IMR-90 (cell line): Measurements from ENCODE around the gene KRT74. TPM values are rescaled to one million over a fixed set of nuclear protein-coding genes. Genes with fewer than 3 reads are reported as not detected.

Experiments used
- ATAC-seq: fragments of 200-7000 bp; cut with Tn5 transposase; 2 replicates; pipeline ENCODE4 v1.9.1; 2020; ENCODE audit warnings: low read depth, mild to moderate bottlenecking, moderate library complexity
- BruUV-seq: library from RNA; stranded (reverse); fragments of 400-500 nt; replicated peaks from 2 replicates; lab custom pipeline; 2021; lab: Mats Ljungman, UMichigan
- CTCF ChIA-PET: fragments of 300-600 bp; formaldehyde crosslinking; extraction: SDS; loops from one replicate; lab custom pipeline; 2021; ENCODE audit warnings: antibody characterized with exemption; lab: Yijun Ruan, JAX
- POLR2A ChIA-PET: fragments of 300-600 bp; sonication (Branson Sonifier 250); formaldehyde crosslinking; loops from one replicate; lab custom pipeline; 2022; ENCODE audit warnings: antibody characterized with exemption; ENCODE audit not compliant: unreplicated experiment; lab: Charles Lee
- DNase-seq: peaks from one replicate; pipeline ENCODE4 v3.0.0; 2013
- H2AFZ ChIP-seq: replicated peaks from 2 replicates; pipeline ENCODE3; 2013; ENCODE audit warnings: low read length, mild to moderate bottlenecking; ENCODE audit not compliant: poor library complexity
- H2AK5ac ChIP-seq: 2 replicates; pipeline ENCODE4 v1.6.1; 2013; ENCODE audit warnings: low read depth, low read length, inconsistent platforms
- H2AK9ac ChIP-seq: replicated peaks from 2 replicates; pipeline ENCODE3; 2013; ENCODE audit warnings: mild to moderate bottlenecking, low read depth, low read length, moderate library complexity; ENCODE audit not compliant: poor library complexity
- H2BK120ac ChIP-seq: 2 replicates; pipeline ENCODE4 v1.6.1; 2013; ENCODE audit warnings: low read depth, low read length, inconsistent platforms
- H2BK15ac ChIP-seq: 3 replicates; pipeline ENCODE4 v1.6.1; 2013; ENCODE audit warnings: low read depth, low read length, inconsistent platforms
- H2BK20ac ChIP-seq: 2 replicates; pipeline ENCODE4 v1.6.1; 2013; ENCODE audit warnings: low read depth, mild to moderate bottlenecking, inconsistent platforms, low read length, moderate library complexity
- H2BK5ac ChIP-seq: 2 replicates; pipeline ENCODE4 v1.6.1; 2013; ENCODE audit warnings: mild to moderate bottlenecking, low read depth, low read length, inconsistent platforms; ENCODE audit not compliant: poor library complexity, severe bottlenecking
- H3K14ac ChIP-seq: replicated peaks from 2 replicates; pipeline ENCODE4 v1.6.1; 2013; ENCODE audit warnings: low read depth, low read length, inconsistent platforms
- H3K18ac ChIP-seq: 2 replicates; pipeline ENCODE4 v1.6.1; 2013; ENCODE audit warnings: low read depth, low read length, control low read depth
- H3K23ac ChIP-seq: 2 replicates; pipeline ENCODE4 v1.6.1; 2013; ENCODE audit warnings: low read depth, low read length, inconsistent platforms
- H3K27ac ChIP-seq: 2 replicates; pipeline ENCODE4 v1.5.1; 2013; ENCODE audit warnings: mild to moderate bottlenecking, control low read depth, low read length; ENCODE audit not compliant: insufficient read depth
- H3K27me3 ChIP-seq: 2 replicates; pipeline ENCODE4 v1.6.1; 2013; ENCODE audit warnings: low read length; ENCODE audit not compliant: control insufficient read depth, insufficient read depth
- H3K36me3 ChIP-seq: 2 replicates; pipeline ENCODE4 v1.6.1; 2013; ENCODE audit warnings: low read length, mixed read lengths; ENCODE audit not compliant: control insufficient read depth, insufficient read depth
- H3K4ac ChIP-seq: 2 replicates; pipeline ENCODE4 v1.6.1; 2013; ENCODE audit warnings: low read depth, low read length, inconsistent platforms
- H3K4me1 ChIP-seq: 2 replicates; pipeline ENCODE4 v1.6.1; 2013; ENCODE audit warnings: low read length, mixed read lengths; ENCODE audit not compliant: control insufficient read depth, insufficient read depth
- H3K4me2 ChIP-seq: 2 replicates; pipeline ENCODE4 v1.6.1; 2013; ENCODE audit warnings: low read depth, mild to moderate bottlenecking, control low read depth, low read length, moderate library complexity
- H3K4me3 ChIP-seq: 2 replicates; pipeline ENCODE4 v1.5.1; 2013; ENCODE audit warnings: low read depth, mild to moderate bottlenecking, control low read depth, low read length, moderate library complexity; ENCODE audit not compliant: insufficient read depth
- H3K56ac ChIP-seq: 2 replicates; pipeline ENCODE4 v1.6.1; 2013; ENCODE audit warnings: low read length, inconsistent platforms; ENCODE audit not compliant: insufficient read depth; ENCODE audit errors: extremely low read depth
- H3K79me1 ChIP-seq, 2 experiments: 2 replicates each; pipeline ENCODE4 v1.6.1; 2013; ENCODE audit warnings: low read length in 2 of 2, inconsistent platforms in 1 of 2, low read depth in 1 of 2
- H3K9ac ChIP-seq: 2 replicates; pipeline ENCODE4 v1.6.1; 2013; ENCODE audit warnings: low read depth, low read length, control low read depth
- H3K9me1 ChIP-seq: 2 replicates; pipeline ENCODE4 v1.6.1; 2013; ENCODE audit warnings: low read length, inconsistent platforms; ENCODE audit not compliant: insufficient read depth
- H3K9me3 ChIP-seq: 2 replicates; pipeline ENCODE4 v1.6.1; 2013; ENCODE audit warnings: low read length; ENCODE audit not compliant: control insufficient read depth, insufficient read depth
- H4K20me1 ChIP-seq: 2 replicates; pipeline ENCODE4 v1.6.1; 2013; ENCODE audit warnings: low read length, inconsistent platforms; ENCODE audit not compliant: insufficient read depth
- H4K5ac ChIP-seq: 2 replicates; pipeline ENCODE4 v1.6.1; 2013; ENCODE audit warnings: mild to moderate bottlenecking, low read depth, low read length, control low read depth
- H4K8ac ChIP-seq, 2 experiments: 2 replicates each; pipeline ENCODE4 v1.6.1; 2013; ENCODE audit warnings: low read depth in 2 of 2, low read length in 2 of 2, control low read depth in 1 of 2, inconsistent platforms in 1 of 2
- H4K91ac ChIP-seq: 2 replicates; pipeline ENCODE4 v1.6.1; 2013; ENCODE audit warnings: low read depth, low read length, inconsistent platforms; ENCODE audit not compliant: insufficient read depth
- BHLHE40 ChIP-seq: fragments of 150-350 bp; IDR thresholded peaks from 2 replicates; pipeline ENCODE4 v1.6.1; 2016; ENCODE audit warnings: mild to moderate bottlenecking, low read depth, low read length
- MAZ ChIP-seq: IDR thresholded peaks from 2 replicates; pipeline ENCODE4 v1.6.1; 2012; ENCODE audit warnings: low read depth, mild to moderate bottlenecking, low read length, improper control_type of control experiment, moderate library complexity, borderline replicate concordance
- RAD21 ChIP-seq: IDR thresholded peaks from 2 replicates; pipeline ENCODE4 v1.6.1; 2012; ENCODE audit warnings: low read length, improper control_type of control experiment
- RCOR1 ChIP-seq: IDR thresholded peaks from 2 replicates; pipeline ENCODE4 v1.6.1; 2012; ENCODE audit warnings: mild to moderate bottlenecking, low read length, improper control_type of control experiment; ENCODE audit not compliant: insufficient replicate concordance
- RFX5 ChIP-seq: IDR thresholded peaks from 2 replicates; pipeline ENCODE4 v1.8.0; 2012; ENCODE audit warnings: low read depth, mild to moderate bottlenecking, low read length, moderate library complexity
- WGBS, 2 experiments: methylation state at CpG; one replicate each; pipeline versions ENCODE4 v1.1.5 to v1.1.7; 2013; ENCODE audit warnings: missing lambda C conversion rate in 2 of 2; ENCODE audit not compliant: insufficient read length in 1 of 2; ENCODE audit errors: extremely low coverage in 2 of 2; 5-methylcytosine and 5-hydroxymethylcytosine counted together
- dilution Hi-C: fragments of 300-500 bp; cut with HindIII; formaldehyde crosslinking; loops from one replicate; pipeline ENCODE4 v1.14.3; 2018; ENCODE audit warnings: low sequenced_read_pairs; ENCODE audit not compliant: unreplicated experiment
- in situ Hi-C: fragments of 300-500 bp; cut with MboI; formaldehyde crosslinking; loops from 3 replicates; pipeline ENCODE4 v1.14.3; 2019; ENCODE audit warnings: low sequenced_read_pairs, inconsistent platforms, mixed read lengths
- intact Hi-C: fragments of 100-400 bp; cut with micrococcal nuclease; formaldehyde crosslinking; loops from 2 replicates; pipeline ENCODE4 v1.10.0; 2022
- polyA plus RNA-seq, 3 experiments: library from polyadenylated mRNA; depleted of rRNA; stranded (reverse); fragments of >200 nt; gene quantifications; 2 replicates each; pipeline ENCODE4 v1.2.3, GENCODE V29; 2012; ENCODE audit warnings: low replicate concordance in 1 of 3
- total RNA-seq: library from RNA; depleted of rRNA; stranded (reverse); fragments of >200 nt; gene quantifications from 2 replicates; pipeline ENCODE4 v1.2.3, GENCODE V29; 2012

KRT74 gene
- total and polyA plus RNA-seq, 2 of the 4 experiments (the other 2 are of a cell fraction), result not detected

DNA sequence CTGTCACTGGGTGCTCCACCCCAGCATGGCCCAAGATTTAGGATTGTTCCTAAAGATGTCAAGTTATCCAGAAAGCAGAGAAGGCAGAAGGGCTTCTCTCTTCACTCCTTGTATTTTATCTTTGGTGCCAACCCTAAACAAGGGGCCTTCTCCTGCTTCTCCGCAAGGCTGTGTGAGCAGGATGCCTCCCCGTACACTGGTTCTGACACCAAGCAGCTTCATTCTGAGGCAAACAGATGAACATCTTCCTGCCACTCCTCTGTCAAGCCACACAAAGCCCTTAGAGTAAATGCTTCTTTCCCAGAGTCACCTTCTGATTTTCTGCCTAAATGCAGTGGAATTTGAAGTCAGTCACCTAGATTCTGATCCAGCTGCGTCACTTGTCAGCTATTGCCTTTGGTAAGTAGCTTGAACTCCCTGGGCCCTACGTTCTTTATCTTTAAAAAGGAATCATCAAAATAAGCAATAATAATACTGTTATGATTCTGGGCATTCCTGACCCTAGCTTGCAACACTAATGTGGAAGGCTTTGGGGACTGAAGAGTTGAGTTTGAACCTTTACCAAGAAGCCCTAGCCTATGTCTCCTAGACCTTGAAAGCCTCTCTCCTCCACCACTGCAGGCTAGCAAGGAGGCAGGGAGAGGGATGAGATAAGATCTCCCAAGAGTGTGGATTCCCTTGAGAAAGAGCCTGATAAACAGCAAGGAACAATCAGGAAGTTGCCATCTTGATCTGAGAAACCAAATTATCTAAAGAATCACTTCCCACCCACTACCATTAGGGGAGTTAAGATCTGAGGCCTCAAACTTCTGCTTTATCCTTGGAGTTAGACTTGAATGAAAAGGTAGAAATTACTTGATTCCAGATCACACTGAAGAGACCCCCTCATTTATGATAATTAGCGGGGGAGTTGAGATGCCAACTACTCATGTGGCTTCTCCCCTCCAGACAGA is 39.1 kb upstream of the KRT74 start:
- no peak overlapping the region for H2BK120ac ChIP-seq
- no CpG with 5 or more reads among the region's 5 CpGs for WGBS, 2 experiments
- no peak overlapping the region for H3K9ac ChIP-seq
- H3K18ac ChIP-seq, result no peak overlapping the region
- H4K8ac ChIP-seq, result no peak overlapping the region
- H2AK5ac ChIP-seq, result no peak overlapping the region
- no peaks in the 10 kb centered on the region for H3K36me3 ChIP-seq
- H3K14ac ChIP-seq, result no peak overlapping the region
- DNase-seq (no peak), ATAC-seq (no peak)
- ChIA-PET POLR2A (no interaction called here), CTCF (no interaction called here)
- H2BK20ac ChIP-seq, result no peak overlapping the region
- H3K9me1 ChIP-seq, result no peaks in the 10 kb centered on the region
- H3K9me3 ChIP-seq, result no peaks in the 10 kb centered on the region
- H4K5ac ChIP-seq, result no peak overlapping the region
- no peak overlapping the region for H3K27ac ChIP-seq
- in situ Hi-C loops (no loop called here), dilution Hi-C loops (no loop called here), intact Hi-C loops (no loop called here)
- H3K4ac ChIP-seq, result no peak overlapping the region
- no peak for TF ChIP-seq BHLHE40
- TF ChIP-seq RFX5, result no peak
- no peak for TF ChIP-seq RAD21
- no peak for TF ChIP-seq MAZ
- TF ChIP-seq RCOR1, result no peak
- H3K4me3 ChIP-seq, result no peak overlapping the region
- H2BK5ac ChIP-seq, result no peak overlapping the region
- no peaks in the 10 kb centered on the region for H3K4me1 ChIP-seq
- no peak overlapping the region for H2AK9ac ChIP-seq
- no peak overlapping the region for H3K23ac ChIP-seq
- H2BK15ac ChIP-seq, result no peak overlapping the region
- H3K27me3 ChIP-seq, result peaks cover 40% of the 10 kb centered on the region
- no peaks in the 10 kb centered on the region for H3K79me1 ChIP-seq
- H4K91ac ChIP-seq, result no peak overlapping the region
- no peak overlapping the region for H2AFZ ChIP-seq
- no peaks in the 10 kb centered on the region for H4K20me1 ChIP-seq
- H3K4me2 ChIP-seq, result no peak overlapping the region
- BruUV-seq, result no TSS peak
- no peak overlapping the region for H3K56ac ChIP-seq
